ENCODE results near the gene TUBGCP6. TPM values are rescaled to one million over a fixed set of nuclear protein-coding genes. Genes with fewer than 3 reads are reported as not detected.

Gene TUBGCP6
- total and polyA plus RNA-seq, 11 donors = 11.6 to 28.8 (median 17.7) TPM

DNA sequence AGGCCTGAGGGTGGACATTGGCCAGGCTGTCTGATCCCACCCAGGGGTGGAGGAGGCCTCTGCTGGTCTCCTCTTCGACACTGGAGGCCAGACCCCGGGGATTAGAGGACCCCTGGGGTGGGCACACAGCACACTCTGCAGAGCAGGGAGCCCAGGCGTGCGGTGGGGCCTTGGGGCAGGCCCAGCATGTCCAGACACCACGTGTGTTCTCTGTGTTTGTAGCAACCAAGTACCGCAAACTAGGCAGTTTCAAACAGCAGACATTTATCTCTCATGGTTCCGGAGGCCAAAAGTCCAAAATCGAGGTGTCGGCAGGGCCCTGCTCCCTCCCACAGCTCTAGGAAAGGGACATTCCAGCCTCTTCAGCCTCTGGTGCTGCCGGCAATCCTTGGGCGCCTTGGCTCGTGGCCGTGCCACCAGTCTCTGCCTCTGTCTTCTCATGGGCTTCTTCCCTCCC lies 72.8 kb downstream of the TUBGCP6 start:
- ATAC-seq (peak in 1 of 4 donors; percentile 12), DNase-seq (peak in 1 of 5 donors; percentile 61)
- Histone ChIP-seq H3K4me3 (no peak overlapping the region), H3K36me3 (no peaks in the 10 kb centered on the region), H3K27ac (no peak overlapping the region), H3K27me3 (peaks cover 10 to 60% (median 20%) of the 10 kb centered on the region in 9 donors), H3K9me3 (no peaks in the 10 kb centered on the region), H3K4me1 (peaks cover 0 to 18% (median 0%) of the 10 kb centered on the region in 12 donors)
- intact Hi-C loops (cut with DNase I) = no loop called here
- 72 to 80% (median 78%) methylated on average over 12 to 13 of the region's 13 CpGs for WGBS, 4 donors
- TF ChIP-seq POLR2A (IDR thresholded peaks at IDR 0.05) = no peak
- TF ChIP-seq, protein P1, sequence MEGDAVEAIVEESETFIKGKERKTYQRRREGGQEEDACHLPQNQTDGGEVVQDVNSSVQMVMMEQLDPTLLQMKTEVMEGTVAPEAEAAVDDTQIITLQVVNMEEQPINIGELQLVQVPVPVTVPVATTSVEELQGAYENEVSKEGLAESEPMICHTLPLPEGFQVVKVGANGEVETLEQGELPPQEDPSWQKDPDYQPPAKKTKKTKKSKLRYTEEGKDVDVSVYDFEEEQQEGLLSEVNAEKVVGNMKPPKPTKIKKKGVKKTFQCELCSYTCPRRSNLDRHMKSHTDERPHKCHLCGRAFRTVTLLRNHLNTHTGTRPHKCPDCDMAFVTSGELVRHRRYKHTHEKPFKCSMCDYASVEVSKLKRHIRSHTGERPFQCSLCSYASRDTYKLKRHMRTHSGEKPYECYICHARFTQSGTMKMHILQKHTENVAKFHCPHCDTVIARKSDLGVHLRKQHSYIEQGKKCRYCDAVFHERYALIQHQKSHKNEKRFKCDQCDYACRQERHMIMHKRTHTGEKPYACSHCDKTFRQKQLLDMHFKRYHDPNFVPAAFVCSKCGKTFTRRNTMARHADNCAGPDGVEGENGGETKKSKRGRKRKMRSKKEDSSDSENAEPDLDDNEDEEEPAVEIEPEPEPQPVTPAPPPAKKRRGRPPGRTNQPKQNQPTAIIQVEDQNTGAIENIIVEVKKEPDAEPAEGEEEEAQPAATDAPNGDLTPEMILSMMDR (IDR thresholded peaks at IDR 0.05) = no peak

DNA sequence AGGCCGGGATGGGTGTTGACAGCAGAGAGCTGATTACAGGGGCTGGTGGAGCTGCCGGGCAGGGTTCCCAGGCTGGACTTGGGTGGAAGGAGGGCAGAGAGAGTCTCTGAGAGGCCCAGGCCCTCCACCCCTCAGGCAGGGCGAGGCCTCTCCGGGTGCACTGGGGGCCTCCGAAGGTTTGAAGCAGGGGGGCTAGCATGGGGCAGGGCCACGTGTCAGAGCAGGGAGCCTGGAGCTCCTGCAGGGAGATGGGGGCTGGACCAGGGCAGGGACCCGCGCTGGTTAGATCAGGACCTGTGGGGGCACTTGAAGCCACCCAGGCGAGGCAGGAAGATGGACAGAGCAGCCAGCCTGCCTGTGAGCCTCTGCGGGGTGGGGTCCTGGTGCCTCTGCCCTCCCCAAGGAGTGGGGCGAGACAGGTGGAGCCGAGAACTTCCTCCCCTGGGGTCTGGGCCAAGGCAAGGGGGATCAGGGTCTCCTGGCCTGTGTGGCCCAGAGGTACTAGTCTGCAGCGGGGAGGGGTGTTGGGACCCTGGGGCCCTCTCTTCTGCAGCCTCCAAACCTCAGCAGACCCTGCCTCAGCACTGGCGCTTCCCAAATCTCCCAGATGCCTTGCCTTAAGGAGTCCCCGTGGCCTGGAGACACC lies 73.4 kb downstream of the TUBGCP6 start:
- WGBS, 4 donors = 54 to 63% (median 58%) methylated on average over 12 to 15 of the region's 15 CpGs
- no peak overlapping the region for H3K27ac ChIP-seq
- DNase-seq = peak in 2 of 5 donors; percentile 29 to 60
- no peaks in the 10 kb centered on the region for H3K36me3 ChIP-seq
- peaks cover 0 to 18% (median 0%) of the 10 kb centered on the region in 12 donors for H3K4me1 ChIP-seq
- peak overlapping the region in 1 of 12 donors; percentile 47 for H3K4me3 ChIP-seq
- intact Hi-C loops (cut with DNase I) = no loop called here
- H3K9me3 ChIP-seq = no peaks in the 10 kb centered on the region
- ATAC-seq = peak in 3 of 4 donors; percentile 37 to 46 (median 42)
- TF ChIP-seq POLR2A (IDR thresholded peaks at IDR 0.05) = no peak
- TF ChIP-seq, protein P1 (IDR thresholded peaks at IDR 0.05) = no peak
- peaks cover 10 to 54% (median 20%) of the 10 kb centered on the region in 9 donors for H3K27me3 ChIP-seq

DNA sequence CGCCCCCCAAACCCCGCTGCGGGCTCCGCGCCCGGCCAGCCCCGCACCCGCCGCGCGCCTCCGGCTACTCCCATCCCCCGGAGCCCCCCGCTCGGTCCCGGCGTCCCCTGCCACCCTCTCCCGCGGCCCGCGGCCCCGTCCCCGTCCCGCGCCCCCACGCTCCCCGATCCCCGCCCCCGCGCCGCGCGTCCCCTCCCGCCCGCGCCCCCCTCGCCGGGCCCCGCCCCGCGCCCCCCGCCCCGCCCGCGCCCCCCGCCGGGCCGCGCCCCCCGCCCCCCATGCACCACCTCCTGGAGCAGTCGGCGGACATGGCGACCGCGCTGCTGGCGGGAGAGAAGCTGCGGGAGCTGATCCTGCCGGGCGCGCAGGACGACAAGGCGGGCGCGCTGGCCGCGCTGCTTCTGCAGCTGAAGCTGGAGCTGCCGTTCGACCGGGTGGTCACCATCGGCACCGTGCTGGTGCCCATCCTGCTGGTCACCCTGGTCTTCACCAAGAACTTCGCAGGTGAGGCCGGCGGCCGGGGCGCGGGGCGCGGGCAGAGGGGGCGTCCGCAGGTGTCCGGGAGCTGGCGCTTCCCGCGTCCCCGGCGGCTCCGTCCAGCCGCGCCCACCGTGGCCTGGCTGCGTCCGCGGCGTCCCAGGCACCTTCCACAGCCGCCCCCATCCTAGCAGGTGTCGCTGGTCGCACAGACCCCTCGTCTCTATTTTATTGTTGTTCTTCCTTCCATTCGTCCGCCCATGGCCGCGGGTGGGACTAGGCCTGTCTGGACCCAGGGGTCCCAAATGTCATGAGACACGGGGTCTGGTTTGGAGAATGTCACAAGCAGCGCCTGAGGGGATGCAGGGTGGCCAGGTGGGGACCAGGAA lies 74.1 kb downstream of the TUBGCP6 start, which contains the start of gene PANX2:
Gene PANX2, plus strand, starts transcription at position 279 of the 866 bp plus-strand sequence. Its CDS starts 0 bp downstream, at position 279.
- Histone ChIP-seq H3K4me3 (peak within 1 kb of the TSS in 9 of 12 donors; percentile 30 to 60 (median 51)), H3K27me3 (peaks cover 10 to 47% (median 20%) of the 10 kb centered on the region in 9 donors), H3K27ac (no peak within 1 kb of the TSS), H3K4me1 (peaks cover 0 to 18% (median 0%) of the 10 kb centered on the region in 12 donors), H3K36me3 (no peaks in the 10 kb centered on the region), H3K9me3 (no peaks in the 10 kb centered on the region)
- DNase-seq (peak in 2 of 5 donors; percentile 24 to 57), ATAC-seq (no peak)
- no peak for TF ChIP-seq POLR2A (IDR thresholded peaks at IDR 0.05)
- TF ChIP-seq, protein P1 (IDR thresholded peaks at IDR 0.05) = no peak
- intact Hi-C loops (cut with DNase I) = no loop called here
- WGBS, 4 donors = 5 to 14% (median 7%) methylated on average over 27 to 99 of the region's 105 CpGs

Data from heart left ventricle (tissue), 16 donors.